ENCODE results near the gene ANKRD6.
"Not testable (repeated sequence)": the region's sequence is repeated elsewhere in the genome, so short reads cannot be mapped to it uniquely, and the experiment has no call there.

ANKRD6 gene

DNA sequence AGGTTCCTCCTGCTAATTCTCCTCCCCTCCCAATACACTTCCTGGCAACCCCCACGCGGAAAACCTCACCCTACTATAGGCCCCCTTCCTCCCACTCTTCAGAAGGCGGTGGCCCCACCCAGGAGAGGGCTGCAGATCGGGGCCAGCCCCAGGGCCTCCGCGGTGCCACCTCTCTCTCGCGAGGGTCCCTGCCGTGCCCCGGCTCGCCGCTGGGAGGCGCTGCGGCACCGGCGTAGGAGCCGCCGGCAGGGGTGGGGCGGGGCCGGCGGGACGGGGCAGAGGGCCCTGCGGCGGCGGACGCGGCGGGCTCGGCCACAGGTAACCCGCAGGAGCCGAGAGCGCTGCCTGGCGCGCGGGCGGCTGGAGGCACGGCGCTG lies at the start of gene ANKRD6:
TSS of gene ANKRD6 (plus strand) at position 278 of the 377 bp plus-strand sequence. CDS start 133,825 bp downstream, outside the sequence.
- peaks cover 4% of the 10 kb centered on the region for H3K4me1 ChIP-seq (ENCODE audit: control insufficient read depth, insufficient read depth, low read length)
- H3K9me3 ChIP-seq (ENCODE audit: control insufficient read depth, insufficient read depth, low read length): no peaks in the 10 kb centered on the region
- peaks cover 43% of the 10 kb centered on the region for H3K27me3 ChIP-seq (ENCODE audit: control insufficient read depth, insufficient read depth, low read length)
- H3K4me3 ChIP-seq (ENCODE audit: low read depth, low read length): peak within 1 kb of the TSS; percentile 66
- H3K36me3 ChIP-seq (ENCODE audit: control insufficient read depth, insufficient read depth, low read length): no peaks in the 10 kb centered on the region
- H3K9ac ChIP-seq (ENCODE audit: low read depth, low read length): peak within 1 kb of the TSS; percentile 47

DNA sequence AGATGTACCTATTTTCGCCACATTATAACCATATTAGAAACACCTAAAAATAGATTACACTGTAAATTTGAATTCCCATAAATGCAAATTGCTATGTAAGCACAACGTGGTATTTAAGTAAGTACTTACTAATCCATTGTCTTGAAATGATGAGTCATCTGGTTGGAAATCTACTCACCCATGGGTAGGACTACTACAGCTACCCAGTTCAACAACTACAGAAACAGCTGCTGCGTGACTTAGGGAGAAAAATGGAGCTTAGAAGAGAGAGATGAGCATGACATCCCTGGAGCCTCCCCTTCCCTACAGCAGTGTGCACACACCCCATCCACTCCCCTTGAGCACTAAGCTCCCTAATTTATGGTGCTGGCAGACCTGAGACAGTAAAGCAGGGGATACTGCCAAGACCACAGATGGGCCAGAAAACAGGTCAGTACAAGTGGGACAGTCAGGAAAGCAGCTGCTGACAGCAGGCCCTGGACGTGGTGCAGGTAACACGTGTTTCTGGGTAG lies 47.7 kb upstream of the ANKRD6 start:
- no peak overlapping the region for H3K4me3 ChIP-seq (ENCODE audit: low read depth, low read length)
- H3K9me3 ChIP-seq (ENCODE audit: control insufficient read depth, insufficient read depth, low read length): no peaks in the 10 kb centered on the region
- H3K9ac ChIP-seq (ENCODE audit: low read depth, low read length): no peak overlapping the region
- peaks cover 7% of the 10 kb centered on the region for H3K4me1 ChIP-seq (ENCODE audit: control insufficient read depth, insufficient read depth, low read length)
- H3K27me3 ChIP-seq (ENCODE audit: control insufficient read depth, insufficient read depth, low read length): no peaks in the 10 kb centered on the region
- peaks cover 5% of the 10 kb centered on the region for H3K36me3 ChIP-seq (ENCODE audit: control insufficient read depth, insufficient read depth, low read length)

DNA sequence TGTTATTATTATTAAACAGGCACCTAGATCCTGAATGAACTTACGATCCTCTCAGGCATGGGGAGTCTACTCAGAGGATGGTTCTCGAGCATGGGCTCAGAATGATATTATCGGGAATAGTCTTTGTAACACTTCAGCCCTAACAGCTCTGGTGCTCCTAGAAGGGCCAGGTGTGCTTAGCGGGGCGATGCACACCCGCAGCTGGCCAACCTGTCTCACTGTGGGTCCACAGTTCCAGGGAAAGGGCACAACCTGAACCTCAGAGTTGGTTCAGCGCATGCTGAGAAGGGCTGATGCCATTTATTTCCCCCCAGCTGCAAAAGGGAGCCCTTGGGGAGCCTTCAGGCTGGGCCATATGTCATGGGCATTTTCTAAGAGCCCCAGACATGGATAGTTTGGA lies 47.1 kb upstream of the ANKRD6 start:
- Histone ChIP-seq H3K36me3 (ENCODE audit: control insufficient read depth, insufficient read depth, low read length) (peaks cover 5% of the 10 kb centered on the region), H3K4me1 (ENCODE audit: control insufficient read depth, insufficient read depth, low read length) (peaks cover 7% of the 10 kb centered on the region), H3K9me3 (ENCODE audit: control insufficient read depth, insufficient read depth, low read length) (no peaks in the 10 kb centered on the region), H3K4me3 (ENCODE audit: low read depth, low read length) (no peak overlapping the region), H3K9ac (ENCODE audit: low read depth, low read length) (no peak overlapping the region), H3K27me3 (ENCODE audit: control insufficient read depth, insufficient read depth, low read length) (no peaks in the 10 kb centered on the region)

DNA sequence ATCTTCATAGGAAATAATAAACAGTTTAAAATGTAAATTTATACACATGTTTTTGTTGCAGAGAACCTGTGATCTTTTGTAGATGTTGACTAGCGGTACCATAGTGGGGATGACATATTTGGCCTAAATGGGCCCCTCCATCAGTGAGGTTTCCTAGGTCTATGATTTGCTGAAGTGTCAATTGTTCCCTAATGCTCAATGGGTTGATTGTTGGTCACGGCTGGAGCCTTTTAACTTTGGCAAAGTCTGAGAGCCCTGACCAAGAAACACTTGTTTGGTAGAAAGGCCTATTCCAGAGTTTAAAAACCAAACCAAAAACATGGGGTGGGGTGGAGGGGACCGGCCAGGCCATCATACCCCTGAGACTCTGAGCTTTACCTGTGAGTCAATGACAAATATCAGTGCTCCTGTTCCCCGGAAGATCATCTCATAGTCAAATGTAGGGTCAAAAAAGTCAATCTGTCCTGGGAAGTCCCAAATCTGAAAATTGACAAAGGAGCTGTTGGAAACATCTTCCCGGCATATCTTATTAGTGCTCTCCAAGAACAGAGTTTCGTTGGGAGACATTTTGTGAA lies 45.9 kb upstream of the ANKRD6 start:
- Histone ChIP-seq H3K9me3 (ENCODE audit: control insufficient read depth, insufficient read depth, low read length) (no peaks in the 10 kb centered on the region), H3K36me3 (ENCODE audit: control insufficient read depth, insufficient read depth, low read length) (peaks cover 5% of the 10 kb centered on the region), H3K9ac (ENCODE audit: low read depth, low read length) (no peak overlapping the region), H3K4me1 (ENCODE audit: control insufficient read depth, insufficient read depth, low read length) (peaks cover 7% of the 10 kb centered on the region), H3K4me3 (ENCODE audit: low read depth, low read length) (no peak overlapping the region), H3K27me3 (ENCODE audit: control insufficient read depth, insufficient read depth, low read length) (no peaks in the 10 kb centered on the region)

DNA sequence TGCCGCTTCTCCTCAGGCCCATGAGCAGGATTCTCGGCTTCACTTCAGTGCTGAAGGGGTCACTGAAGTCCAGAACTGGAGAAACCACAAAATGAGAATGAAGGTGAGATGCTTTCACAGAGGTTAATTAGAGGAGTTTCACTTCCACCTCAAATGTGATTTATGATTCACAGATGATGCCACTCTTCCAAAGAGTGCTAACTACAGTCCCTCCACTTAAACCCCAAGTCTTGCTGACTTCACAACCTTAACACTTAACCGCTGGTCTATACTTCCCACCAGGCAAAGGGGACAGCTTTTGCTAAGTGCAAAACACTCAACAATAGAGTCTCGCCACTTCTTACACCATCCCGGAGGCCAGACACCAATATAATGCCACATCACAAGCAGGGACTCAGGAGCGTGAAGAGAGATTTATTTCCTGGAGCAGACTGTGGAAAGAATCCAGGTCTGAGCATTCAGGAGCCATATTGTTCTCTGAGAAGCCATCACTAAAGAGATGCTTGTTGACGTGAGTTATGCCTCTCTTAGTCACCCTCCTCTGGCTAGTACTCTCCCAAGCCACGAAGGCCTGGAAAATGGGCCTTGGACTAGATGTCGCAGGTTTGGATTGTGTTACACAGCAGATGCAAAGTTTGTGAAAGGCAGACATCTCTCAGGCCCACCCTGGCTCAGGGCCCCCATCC lies 45.3 kb upstream of the ANKRD6 start:
- no peaks in the 10 kb centered on the region for H3K9me3 ChIP-seq (ENCODE audit: control insufficient read depth, insufficient read depth, low read length)
- H3K36me3 ChIP-seq (ENCODE audit: control insufficient read depth, insufficient read depth, low read length): peaks cover 5% of the 10 kb centered on the region
- no peak overlapping the region for H3K4me3 ChIP-seq (ENCODE audit: low read depth, low read length)
- no peak overlapping the region for H3K9ac ChIP-seq (ENCODE audit: low read depth, low read length)
- H3K27me3 ChIP-seq (ENCODE audit: control insufficient read depth, insufficient read depth, low read length): no peaks in the 10 kb centered on the region
- peaks cover 7% of the 10 kb centered on the region for H3K4me1 ChIP-seq (ENCODE audit: control insufficient read depth, insufficient read depth, low read length)

DNA sequence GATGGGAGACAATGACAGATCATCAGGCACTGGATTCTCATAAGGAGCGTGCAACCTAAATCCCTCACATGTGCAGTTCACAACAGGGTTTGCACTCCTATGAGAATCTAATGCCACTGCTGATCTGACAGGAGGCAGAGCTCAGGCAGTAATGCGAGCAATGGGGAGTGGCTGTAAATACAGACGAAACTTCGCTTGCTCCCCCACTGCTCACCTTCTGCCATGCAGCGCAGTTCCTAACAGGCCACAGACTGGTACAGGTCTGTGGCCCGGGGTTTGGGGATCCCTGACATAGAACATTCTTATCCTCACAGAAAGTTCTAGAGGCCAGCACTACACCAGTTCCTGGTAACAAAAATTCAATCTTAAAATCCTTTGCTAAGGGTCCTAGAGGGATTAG lies 44.1 kb upstream of the ANKRD6 start:
- Histone ChIP-seq H3K27me3 (ENCODE audit: control insufficient read depth, insufficient read depth, low read length) (no peaks in the 10 kb centered on the region), H3K36me3 (ENCODE audit: control insufficient read depth, insufficient read depth, low read length) (peaks cover 5% of the 10 kb centered on the region), H3K4me1 (ENCODE audit: control insufficient read depth, insufficient read depth, low read length) (peaks cover 7% of the 10 kb centered on the region), H3K4me3 (ENCODE audit: low read depth, low read length) (no peak overlapping the region), H3K9ac (ENCODE audit: low read depth, low read length) (no peak overlapping the region), H3K9me3 (ENCODE audit: control insufficient read depth, insufficient read depth, low read length) (no peaks in the 10 kb centered on the region)

DNA sequence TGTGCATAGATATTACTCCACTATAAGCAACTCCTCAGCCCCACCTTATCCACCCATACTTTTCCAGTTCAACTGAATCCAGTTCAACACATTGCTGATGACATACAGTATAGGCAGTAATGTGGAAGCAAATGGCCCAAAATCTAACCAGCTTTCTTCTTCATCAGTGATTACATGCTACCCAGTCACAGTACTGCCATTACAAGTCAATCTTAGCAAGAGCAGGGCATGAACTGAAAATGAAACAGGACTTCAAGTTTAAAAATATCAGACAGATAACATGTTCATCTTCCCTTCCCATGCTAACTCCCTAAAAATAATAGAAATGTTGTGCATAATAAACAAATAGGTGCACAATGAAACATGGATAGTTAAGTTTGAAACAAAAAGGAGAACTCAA lies 40.1 kb upstream of the ANKRD6 start:
- Histone ChIP-seq H3K36me3 (ENCODE audit: control insufficient read depth, insufficient read depth, low read length) (no peaks in the 10 kb centered on the region), H3K4me3 (ENCODE audit: low read depth, low read length) (no peak overlapping the region), H3K9ac (ENCODE audit: low read depth, low read length) (no peak overlapping the region)

DNA sequence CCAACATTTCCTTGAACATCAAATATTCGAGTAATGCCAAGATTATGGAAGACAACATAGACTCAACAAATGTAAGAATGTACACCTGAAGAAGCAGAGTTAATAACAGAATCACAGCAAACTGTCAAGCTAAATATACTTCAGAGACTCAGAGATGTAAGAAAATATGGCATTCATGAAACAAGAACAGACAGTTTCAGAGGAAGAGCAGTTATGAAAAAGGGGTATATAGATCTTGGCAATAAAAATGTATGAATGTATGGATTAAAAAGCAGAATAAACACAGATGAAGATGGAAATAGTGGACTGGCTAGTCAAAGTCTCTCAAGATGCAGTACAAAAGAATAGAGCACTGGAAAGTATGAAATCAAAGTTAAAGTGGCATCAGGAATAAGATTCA lies 39.3 kb upstream of the ANKRD6 start:
- Histone ChIP-seq H3K36me3 (ENCODE audit: control insufficient read depth, insufficient read depth, low read length) (no peaks in the 10 kb centered on the region), H3K9me3 (ENCODE audit: control insufficient read depth, insufficient read depth, low read length) (no peaks in the 10 kb centered on the region), H3K9ac (ENCODE audit: low read depth, low read length) (no peak overlapping the region), H3K27me3 (ENCODE audit: control insufficient read depth, insufficient read depth, low read length) (no peaks in the 10 kb centered on the region), H3K4me1 (ENCODE audit: control insufficient read depth, insufficient read depth, low read length) (no peaks in the 10 kb centered on the region), H3K4me3 (ENCODE audit: low read depth, low read length) (no peak overlapping the region)

More for the DNA sequence above, 40.1 kb upstream of the ANKRD6 start:
- Histone ChIP-seq H3K4me1 (ENCODE audit: control insufficient read depth, insufficient read depth, low read length) (no peaks in the 10 kb centered on the region), H3K27me3 (ENCODE audit: control insufficient read depth, insufficient read depth, low read length) (no peaks in the 10 kb centered on the region), H3K9me3 (ENCODE audit: control insufficient read depth, insufficient read depth, low read length) (no peaks in the 10 kb centered on the region)

DNA sequence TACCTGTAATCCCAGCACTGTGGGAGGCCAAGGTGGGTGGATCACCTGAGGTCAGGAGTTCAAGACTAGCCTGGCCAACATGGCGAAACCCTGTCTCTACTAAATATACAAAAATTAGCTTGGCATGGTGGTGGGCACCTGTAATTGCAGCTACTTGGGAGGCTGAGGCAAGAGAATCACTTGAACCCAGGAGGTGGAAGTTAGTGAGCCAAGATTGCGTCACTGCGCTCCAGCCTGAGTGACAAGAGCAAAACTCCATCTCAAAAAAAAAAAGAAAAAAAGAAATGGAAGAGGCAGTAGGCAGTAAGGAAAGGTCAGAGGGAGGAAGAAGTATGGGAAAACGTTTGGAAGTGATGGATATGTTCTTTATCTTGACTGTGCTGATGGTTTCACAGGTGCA lies 35.1 kb upstream of the ANKRD6 start:
- not testable (repeated sequence) for H3K9me3 ChIP-seq (ENCODE audit: control insufficient read depth, insufficient read depth, low read length); H3K27me3 ChIP-seq (ENCODE audit: control insufficient read depth, insufficient read depth, low read length); H3K4me3 ChIP-seq (ENCODE audit: low read depth, low read length); H3K9ac ChIP-seq (ENCODE audit: low read depth, low read length); H3K4me1 ChIP-seq (ENCODE audit: control insufficient read depth, insufficient read depth, low read length); H3K36me3 ChIP-seq (ENCODE audit: control insufficient read depth, insufficient read depth, low read length)

DNA sequence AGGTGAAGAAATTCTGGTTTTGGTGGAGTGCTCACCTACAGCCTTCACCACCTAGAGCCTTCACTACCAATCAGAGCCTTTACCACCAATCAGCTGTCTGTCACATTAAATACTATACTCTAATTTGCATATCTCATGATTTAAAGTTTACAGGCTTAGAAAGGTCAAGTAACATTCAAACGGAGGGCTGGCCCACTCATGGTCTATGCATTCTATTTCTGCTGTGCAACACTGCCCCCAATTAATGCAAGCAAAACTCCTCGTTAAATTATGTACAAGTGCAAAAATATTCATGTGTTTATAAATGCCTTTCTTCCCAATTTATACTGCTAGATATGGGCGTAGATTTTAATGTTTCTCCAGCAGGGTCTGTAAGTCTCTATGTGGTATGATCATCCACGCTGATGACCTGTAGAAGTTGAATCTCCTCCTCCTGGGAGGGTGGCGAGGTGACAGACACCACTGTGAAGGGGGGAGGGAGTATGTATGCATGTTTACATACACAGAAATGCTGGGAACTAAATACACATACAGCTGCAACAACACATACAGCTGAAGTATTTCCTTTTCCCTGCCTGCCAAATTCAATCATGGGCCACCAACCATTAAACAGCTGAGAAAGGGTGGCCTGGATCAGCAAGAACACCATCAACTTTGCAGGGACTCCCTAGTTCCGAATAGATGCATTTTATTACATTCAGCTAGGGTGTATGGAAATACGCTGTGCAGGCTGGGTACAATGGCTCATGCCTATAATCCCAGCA lies 34.0 kb upstream of the ANKRD6 start:
- Histone ChIP-seq H3K9me3 (ENCODE audit: control insufficient read depth, insufficient read depth, low read length) (no peaks in the 10 kb centered on the region), H3K4me1 (ENCODE audit: control insufficient read depth, insufficient read depth, low read length) (no peaks in the 10 kb centered on the region)

DNA sequence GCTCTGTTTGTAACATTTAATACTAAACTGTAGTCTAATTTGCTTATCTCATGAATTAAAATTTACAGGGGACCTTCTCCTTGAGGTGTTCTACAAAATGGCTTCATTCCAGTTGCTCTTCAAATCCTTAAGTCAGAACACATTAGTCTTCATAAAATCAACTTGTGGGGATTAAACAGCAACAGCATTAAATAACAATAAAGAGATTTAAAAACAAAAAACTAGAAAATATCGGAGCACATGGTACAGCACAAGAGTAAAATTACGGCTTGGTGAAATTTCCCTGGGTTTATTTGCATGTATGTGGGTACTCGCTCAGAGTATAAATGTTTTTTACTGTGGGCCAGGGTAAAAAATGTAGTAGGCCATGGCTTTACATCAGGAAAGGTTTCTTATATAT lies 32.9 kb upstream of the ANKRD6 start:
- Histone ChIP-seq H3K27me3 (ENCODE audit: control insufficient read depth, insufficient read depth, low read length) (no peaks in the 10 kb centered on the region), H3K36me3 (ENCODE audit: control insufficient read depth, insufficient read depth, low read length) (no peaks in the 10 kb centered on the region), H3K4me1 (ENCODE audit: control insufficient read depth, insufficient read depth, low read length) (peaks cover 3% of the 10 kb centered on the region), H3K4me3 (ENCODE audit: low read depth, low read length) (no peak overlapping the region), H3K9ac (ENCODE audit: low read depth, low read length) (no peak overlapping the region), H3K9me3 (ENCODE audit: control insufficient read depth, insufficient read depth, low read length) (no peaks in the 10 kb centered on the region)

More for the DNA sequence above, 34.0 kb upstream of the ANKRD6 start:
- Histone ChIP-seq H3K27me3 (ENCODE audit: control insufficient read depth, insufficient read depth, low read length) (no peaks in the 10 kb centered on the region), H3K9ac (ENCODE audit: low read depth, low read length) (no peak overlapping the region), H3K4me3 (ENCODE audit: low read depth, low read length) (no peak overlapping the region), H3K36me3 (ENCODE audit: control insufficient read depth, insufficient read depth, low read length) (no peaks in the 10 kb centered on the region)
